Measurements from ENCODE around the gene STOX1. TPM values are rescaled to one million over a fixed set of nuclear protein-coding genes. Genes with fewer than 3 reads are reported as not detected.
"Not testable (repeated sequence)": the region's sequence is repeated elsewhere in the genome, so short reads cannot be mapped to it uniquely, and the experiment has no call there.

The STOX1 gene
- total RNA-seq, 2 experiments from 2014 or later: 2.6 to 2.8 TPM

GRCh38 chr10:68924593-68924992, 97.3 kb downstream of the STOX1 start:
- CTCF ChIA-PET (ENCODE audit: unreplicated experiment): no interaction called here
- POLR2A ChIA-PET: interaction anchor here (0.6 to 0.8 kb wide), 5 partner anchors 18 to 791 kb away, joined by 3 to 4 read pairs (median 3); no protein-coding TSS in a partner anchor
- no peaks in the 10 kb centered on the region for H3K4me1 ChIP-seq (ENCODE audit: insufficient read depth, low read length, poor library complexity, severe bottlenecking)
- TF ChIP-seq CTCF (conservative IDR thresholded peaks at IDR 0.05; ENCODE audit: low read length) (no peak), EZH2phosphoT487 (IDR thresholded peaks at IDR 0.05; ENCODE audit: borderline replicate concordance, low read depth, low read length) (no peak)
- H4K20me1 ChIP-seq (ENCODE audit: insufficient read depth, low read length): no peaks in the 10 kb centered on the region
- H3K79me2 ChIP-seq (ENCODE audit: insufficient read depth, low read depth, low read length): 0 out of 2 replicates have a peak, but pooled peaks cover 9% of the 10 kb centered on the region
- no peaks in the 10 kb centered on the region for H3K9me3 ChIP-seq (ENCODE audit: low read length)
- H3K9me2 ChIP-seq (ENCODE audit: insufficient read depth, low read length): no peaks in the 10 kb centered on the region
- peaks cover 84% of the 10 kb centered on the region for H3K36me3 ChIP-seq (ENCODE audit: insufficient read depth, low read length)
- no peak for DNase-seq (ENCODE audit: low spot score)
- intact Hi-C loops (cut with micrococcal nuclease; ENCODE audit: unreplicated experiment): no loop called here
- BruUV-seq (replicated peaks): no TSS peak
- no peak overlapping the region for H3K4me3 ChIP-seq (ENCODE audit: low read depth, low read length, poor library complexity, severe bottlenecking)
- H3K27ac ChIP-seq (ENCODE audit: low read depth, low read length, poor library complexity, severe bottlenecking): no peak overlapping the region
- no peak overlapping the region for H3K4me2 ChIP-seq (ENCODE audit: low read length)
- no peak overlapping the region for H2AFZ ChIP-seq (ENCODE audit: low read length)

- no peaks in the 10 kb centered on the region for H4K20me1 ChIP-seq (ENCODE audit: insufficient read depth, low read length)
- ChIA-PET POLR2A (interaction anchor here (0.6 to 1.1 kb wide), 4 partner anchors 17 to 1074 kb away, joined by 3 to 4 read pairs (median 4); no protein-coding TSS in a partner anchor), CTCF (ENCODE audit: unreplicated experiment) (no interaction called here)
- H3K4me2 ChIP-seq (ENCODE audit: low read length): no peak overlapping the region
- BruUV-seq (replicated peaks): no TSS peak
- no peak for DNase-seq (ENCODE audit: low spot score)
- no peaks in the 10 kb centered on the region for H3K9me2 ChIP-seq (ENCODE audit: insufficient read depth, low read length)
- TF ChIP-seq CTCF (conservative IDR thresholded peaks at IDR 0.05; ENCODE audit: low read length) (no peak), EZH2phosphoT487 (IDR thresholded peaks at IDR 0.05; ENCODE audit: borderline replicate concordance, low read depth, low read length) (no peak)
- no peaks in the 10 kb centered on the region for H3K4me1 ChIP-seq (ENCODE audit: insufficient read depth, low read length, poor library complexity, severe bottlenecking)
- H3K27ac ChIP-seq (ENCODE audit: low read depth, low read length, poor library complexity, severe bottlenecking): no peak overlapping the region
- intact Hi-C loops (cut with micrococcal nuclease; ENCODE audit: unreplicated experiment): no loop called here
- H3K36me3 ChIP-seq (ENCODE audit: insufficient read depth, low read length): peaks cover 85% of the 10 kb centered on the region
- H3K9me3 ChIP-seq (ENCODE audit: low read length): no peaks in the 10 kb centered on the region
- H2AFZ ChIP-seq (ENCODE audit: low read length): no peak overlapping the region
- H3K79me2 ChIP-seq (ENCODE audit: insufficient read depth, low read depth, low read length): 0 out of 2 replicates have a peak, but pooled peaks cover 7% of the 10 kb centered on the region
- no peak overlapping the region for H3K4me3 ChIP-seq (ENCODE audit: low read depth, low read length, poor library complexity, severe bottlenecking)
Observed at GRCh38 chr10:68925489-68925888, 98.2 kb downstream of the STOX1 start.

DNA sequence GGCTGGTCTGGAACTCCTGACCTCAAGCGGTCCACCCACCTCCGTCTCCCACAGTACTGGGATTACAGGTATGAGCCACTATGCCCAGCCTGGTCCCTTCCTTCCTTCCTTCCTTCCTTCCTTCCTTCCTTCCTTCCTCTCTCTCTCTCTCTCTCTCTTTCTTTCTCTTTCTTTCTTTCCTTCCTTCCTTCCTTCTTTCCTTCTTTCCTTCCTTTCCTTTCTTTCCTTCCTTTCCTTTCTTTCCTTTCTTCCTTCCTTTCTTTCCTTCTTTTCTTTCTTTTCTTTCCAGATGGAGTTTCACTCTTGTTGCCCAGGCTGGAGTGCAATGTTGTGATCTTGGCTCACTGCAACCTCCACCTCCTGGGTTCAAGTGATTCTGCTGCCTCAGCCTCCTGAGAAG, 101.8 kb downstream of the STOX1 start:
- intact Hi-C loops (cut with micrococcal nuclease; ENCODE audit: unreplicated experiment); H4K20me1 ChIP-seq (ENCODE audit: insufficient read depth, low read length); H2AFZ ChIP-seq (ENCODE audit: low read length); CTCF ChIA-PET (ENCODE audit: unreplicated experiment); H3K79me2 ChIP-seq (ENCODE audit: insufficient read depth, low read depth, low read length); H3K9me3 ChIP-seq (ENCODE audit: low read length); H3K4me3 ChIP-seq (ENCODE audit: low read depth, low read length, poor library complexity, severe bottlenecking); H3K4me2 ChIP-seq (ENCODE audit: low read length); H3K9me2 ChIP-seq (ENCODE audit: insufficient read depth, low read length); H3K4me1 ChIP-seq (ENCODE audit: insufficient read depth, low read length, poor library complexity, severe bottlenecking); DNase-seq (ENCODE audit: low spot score); BruUV-seq (replicated peaks); H3K27ac ChIP-seq (ENCODE audit: low read depth, low read length, poor library complexity, severe bottlenecking): not testable (repeated sequence)
- POLR2A ChIA-PET: interaction anchor here (0.6 kb wide), 1 partner anchor 180 kb away, joined by 3 read pairs; no protein-coding TSS in a partner anchor
- peaks cover 78% of the 10 kb centered on the region for H3K36me3 ChIP-seq (ENCODE audit: insufficient read depth, low read length)

- CTCF ChIA-PET (ENCODE audit: unreplicated experiment); H4K20me1 ChIP-seq (ENCODE audit: insufficient read depth, low read length); H3K4me2 ChIP-seq (ENCODE audit: low read length); BruUV-seq (replicated peaks); H3K27ac ChIP-seq (ENCODE audit: low read depth, low read length, poor library complexity, severe bottlenecking); H3K79me2 ChIP-seq (ENCODE audit: insufficient read depth, low read depth, low read length); H3K9me2 ChIP-seq (ENCODE audit: insufficient read depth, low read length); DNase-seq (ENCODE audit: low spot score); H3K9me3 ChIP-seq (ENCODE audit: low read length); intact Hi-C loops (cut with micrococcal nuclease; ENCODE audit: unreplicated experiment); POLR2A ChIA-PET; H3K4me3 ChIP-seq (ENCODE audit: low read depth, low read length, poor library complexity, severe bottlenecking); H3K4me1 ChIP-seq (ENCODE audit: insufficient read depth, low read length, poor library complexity, severe bottlenecking); H2AFZ ChIP-seq (ENCODE audit: low read length): not testable (repeated sequence)
- H3K36me3 ChIP-seq (ENCODE audit: insufficient read depth, low read length): peaks cover 78% of the 10 kb centered on the region
Observed at GRCh38 chr10:68929888-68930287, 102.6 kb downstream of the STOX1 start.

DNA sequence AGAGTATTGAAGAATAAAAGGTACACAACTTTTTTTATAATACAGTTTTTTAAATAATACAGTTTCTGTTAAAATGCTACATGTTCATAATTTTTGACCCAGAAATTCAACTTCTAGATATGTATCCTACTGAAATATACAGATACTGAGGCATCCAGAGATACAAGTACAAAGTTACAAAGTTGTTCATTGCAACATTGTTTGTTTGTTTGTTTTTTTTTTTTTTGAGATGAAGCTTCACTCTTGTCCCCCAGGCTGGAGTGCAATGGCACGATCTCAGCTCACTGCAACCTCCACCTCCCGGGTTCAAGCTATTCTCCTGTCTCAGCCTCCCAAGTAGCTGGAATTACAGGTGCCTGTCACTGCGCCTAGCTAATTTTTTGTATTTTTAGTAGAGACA, 105.5 kb downstream of the STOX1 start:
- intact Hi-C loops (cut with micrococcal nuclease; ENCODE audit: unreplicated experiment); BruUV-seq (replicated peaks); H3K9me3 ChIP-seq (ENCODE audit: low read length); H4K20me1 ChIP-seq (ENCODE audit: insufficient read depth, low read length); H3K79me2 ChIP-seq (ENCODE audit: insufficient read depth, low read depth, low read length); H3K4me3 ChIP-seq (ENCODE audit: low read depth, low read length, poor library complexity, severe bottlenecking); DNase-seq (ENCODE audit: low spot score); H2AFZ ChIP-seq (ENCODE audit: low read length); H3K4me1 ChIP-seq (ENCODE audit: insufficient read depth, low read length, poor library complexity, severe bottlenecking); H3K4me2 ChIP-seq (ENCODE audit: low read length); H3K9me2 ChIP-seq (ENCODE audit: insufficient read depth, low read length); H3K27ac ChIP-seq (ENCODE audit: low read depth, low read length, poor library complexity, severe bottlenecking); CTCF ChIA-PET (ENCODE audit: unreplicated experiment): not testable (repeated sequence)
- POLR2A ChIA-PET: interaction anchor here (0.6 kb wide), 1 partner anchor 12 kb away, joined by 3 read pairs; no protein-coding TSS in a partner anchor
- H3K36me3 ChIP-seq (ENCODE audit: insufficient read depth, low read length): peaks cover 75% of the 10 kb centered on the region
